GM18873 (cell line): Measurements from ENCODE around the gene MTRF1.
"Not testable (repeated sequence)": the region's sequence is repeated elsewhere in the genome, so short reads cannot be mapped to it uniquely, and the experiment has no call there.

Experiments used
- ATAC-seq: cut with Tn5 transposase; IDR thresholded peaks from one replicate; pipeline ENCODE4 v1.9.1; 2021; ENCODE audit warnings: mild to moderate bottlenecking, moderate library complexity, moderate number of reproducible peaks; ENCODE audit not compliant: unreplicated experiment, low FRiP score

The MTRF1 gene

DNA sequence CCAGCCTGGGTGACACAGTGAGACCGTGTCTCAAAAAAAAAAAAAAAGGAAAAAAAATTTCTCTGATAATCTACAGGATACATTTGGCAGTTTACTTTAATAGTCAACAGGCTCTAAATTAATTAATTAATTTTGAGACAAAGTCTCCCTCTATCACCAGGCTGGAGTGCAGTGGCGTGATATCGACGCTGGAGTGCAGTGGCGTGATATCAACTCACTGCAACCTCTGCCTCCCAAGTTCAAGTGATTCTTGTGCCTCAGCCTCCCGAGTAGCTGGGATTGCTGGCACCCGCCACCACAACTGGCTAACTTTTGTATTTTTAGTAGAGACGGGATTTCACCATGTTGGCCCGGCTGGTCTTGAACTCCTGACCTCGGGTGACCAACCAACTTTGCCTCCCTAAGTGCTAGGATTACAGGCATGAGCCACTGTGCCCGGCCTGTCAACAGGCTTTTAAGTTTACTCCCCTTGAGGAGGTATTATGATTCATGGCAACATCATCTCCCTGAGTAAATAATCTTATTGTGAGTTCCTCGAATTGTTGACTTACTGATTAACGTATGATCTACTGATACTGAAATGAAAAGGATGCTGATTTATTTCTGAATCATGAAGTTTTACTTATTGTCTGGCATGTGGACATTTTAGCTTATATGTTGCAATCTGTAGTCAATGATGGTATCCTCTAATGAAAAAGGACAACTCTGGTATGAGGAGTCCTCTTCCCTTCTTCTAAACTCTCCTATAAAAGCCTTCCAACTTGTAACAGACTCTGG, 21.3 kb upstream of the MTRF1 start:
- ATAC-seq: no peak

DNA sequence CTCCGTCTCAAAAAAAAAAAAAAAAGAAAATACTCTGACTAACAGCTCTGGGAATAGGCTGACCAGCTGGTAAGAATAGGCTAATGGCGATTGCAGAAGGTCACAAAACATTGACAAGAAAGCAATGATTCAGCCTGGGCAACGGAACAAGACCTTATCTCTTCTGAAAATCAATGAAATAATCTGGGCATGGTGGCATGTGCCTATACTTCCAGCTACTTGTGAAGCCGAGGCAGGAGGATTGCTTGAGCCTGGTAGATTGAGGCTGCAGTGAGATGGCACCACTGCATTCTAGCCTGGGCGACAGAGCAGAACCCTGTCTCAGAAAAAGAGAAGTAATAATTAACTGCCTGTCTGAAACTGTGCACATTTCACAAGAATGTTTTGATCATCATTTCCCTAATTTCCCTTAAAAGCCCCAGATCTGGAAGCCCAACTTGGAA, 18.8 kb upstream of the MTRF1 start:
- ATAC-seq: no peak

DNA sequence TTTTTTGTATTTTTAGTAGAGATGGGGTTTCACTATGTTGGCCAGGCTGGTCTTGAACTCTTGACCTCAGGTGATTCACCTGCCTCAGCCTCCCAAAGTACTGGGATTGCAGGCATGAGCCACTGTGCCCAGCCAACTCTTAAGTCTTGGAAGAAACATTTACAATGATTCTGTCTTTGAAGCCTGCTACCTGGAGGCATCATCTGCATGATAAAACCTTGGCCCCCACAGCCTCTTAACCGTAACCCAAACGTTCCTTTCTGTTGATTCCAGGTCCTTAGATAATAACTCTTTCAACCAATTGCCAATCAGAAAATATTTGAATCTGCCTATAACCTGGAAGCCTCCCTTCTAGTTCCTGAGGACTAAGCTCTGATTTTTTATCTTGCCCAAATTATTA, 15.8 kb upstream of the MTRF1 start:
- not testable (repeated sequence) for ATAC-seq

GRCh38 chr13:41276824-41277223, 13.4 kb upstream of the MTRF1 start:
- ATAC-seq: no peak

GRCh38 chr13:41274881-41275280, 11.5 kb upstream of the MTRF1 start:
- no peak for ATAC-seq

GRCh38 chr13:41273831-41274441, 10.6 kb upstream of the MTRF1 start:
- ATAC-seq: no peak

- ATAC-seq: no peak
These were observed 8.3 kb upstream of the MTRF1 start for GRCh38 chr13:41271456-41272285.

DNA sequence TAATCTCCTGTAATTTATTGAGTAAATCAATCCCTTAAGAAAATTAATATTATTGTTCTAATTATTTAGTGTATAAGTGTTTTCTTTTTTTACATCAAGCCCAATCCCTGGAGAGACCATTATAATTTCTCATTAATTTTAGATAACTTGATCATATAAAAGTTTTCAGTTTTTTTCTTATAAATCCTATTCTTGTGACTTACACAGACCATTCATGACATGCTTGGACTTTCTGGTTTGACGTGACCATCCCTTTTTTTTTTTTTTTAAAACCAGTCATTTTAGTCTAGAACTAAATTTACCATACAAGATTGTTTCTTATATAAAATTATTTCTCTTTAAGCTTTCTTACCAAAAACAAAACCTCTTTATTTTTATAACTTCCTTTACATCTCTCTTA, 5.4 kb upstream of the MTRF1 start:
- no peak for ATAC-seq

- no peak for ATAC-seq
These were observed 3.7 kb upstream of the MTRF1 start for GRCh38 chr13:41267106-41267505.

- ATAC-seq: no peak
These were observed 3.4 kb downstream of the MTRF1 start for GRCh38 chr13:41259875-41260501.

DNA sequence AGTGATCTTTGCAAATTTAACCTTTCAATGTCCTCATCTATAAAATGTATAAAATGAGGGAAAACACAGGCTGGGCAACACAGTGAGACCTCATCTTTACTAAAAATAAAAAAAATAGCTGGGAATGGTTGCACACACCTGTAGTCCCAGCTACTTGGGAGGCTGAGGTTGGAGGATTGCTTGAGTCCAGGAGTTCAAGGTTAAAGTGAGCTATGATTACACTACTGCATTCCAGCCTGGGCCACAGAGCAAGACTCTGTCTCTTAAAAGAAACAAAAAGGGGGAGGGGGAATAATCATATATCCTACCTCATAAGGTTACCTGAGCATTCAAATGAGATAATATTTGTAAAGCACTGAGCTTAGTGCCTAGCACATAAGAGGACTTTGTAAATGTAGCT, 5.8 kb downstream of the MTRF1 start:
- ATAC-seq: no peak

DNA sequence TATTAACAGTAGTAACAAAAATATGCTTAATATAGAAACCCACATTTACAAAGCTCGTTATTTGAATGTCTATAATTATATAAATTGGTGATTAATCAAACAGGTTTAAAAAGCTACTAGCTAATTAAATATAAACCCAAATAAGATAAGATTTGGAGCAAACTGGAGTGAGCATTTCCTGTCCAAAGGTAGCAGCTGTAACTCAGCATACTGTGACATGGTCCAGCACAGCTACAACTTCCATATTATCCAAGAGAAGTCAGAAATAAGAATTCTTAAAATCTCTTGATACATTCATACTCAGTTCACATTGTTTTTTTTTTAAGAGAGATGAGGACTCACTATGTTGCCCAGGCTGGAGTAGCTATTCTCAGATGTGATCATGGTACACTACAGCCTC, 8.5 kb downstream of the MTRF1 start:
- no peak for ATAC-seq

GRCh38 chr13:41250993-41251392, 12.4 kb downstream of the MTRF1 start:
- ATAC-seq: no peak

GRCh38 chr13:41246969-41247680, 16.3 kb downstream of the MTRF1 start:
- ATAC-seq: no peak

GRCh38 chr13:41244556-41244955, 18.8 kb downstream of the MTRF1 start:
- ATAC-seq: no peak

- ATAC-seq: no peak
These were observed 21.8 kb downstream of the MTRF1 start for GRCh38 chr13:41241626-41242025.

DNA sequence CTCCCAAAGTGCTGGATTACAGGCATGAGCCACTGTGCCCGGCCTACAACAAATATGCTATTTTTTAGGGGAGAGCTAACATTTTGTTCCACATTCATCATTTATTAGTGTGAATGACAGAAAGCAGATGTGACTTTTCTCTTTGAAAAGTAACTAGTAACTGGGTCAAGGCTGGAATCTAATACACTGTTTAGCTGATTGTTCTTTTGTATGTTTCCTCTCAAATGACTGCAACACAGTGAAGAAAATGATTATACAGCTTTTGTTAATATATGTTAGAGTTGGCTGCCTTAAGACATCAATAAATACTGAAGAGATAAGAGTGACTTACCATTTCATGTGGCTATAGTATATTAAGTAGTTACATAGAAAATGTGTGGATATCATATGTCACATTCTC, 27.0 kb downstream of the MTRF1 start:
- ATAC-seq: no peak

GRCh38 chr13:41232578-41233480, 30.5 kb downstream of the MTRF1 start:
- ATAC-seq: no peak

DNA sequence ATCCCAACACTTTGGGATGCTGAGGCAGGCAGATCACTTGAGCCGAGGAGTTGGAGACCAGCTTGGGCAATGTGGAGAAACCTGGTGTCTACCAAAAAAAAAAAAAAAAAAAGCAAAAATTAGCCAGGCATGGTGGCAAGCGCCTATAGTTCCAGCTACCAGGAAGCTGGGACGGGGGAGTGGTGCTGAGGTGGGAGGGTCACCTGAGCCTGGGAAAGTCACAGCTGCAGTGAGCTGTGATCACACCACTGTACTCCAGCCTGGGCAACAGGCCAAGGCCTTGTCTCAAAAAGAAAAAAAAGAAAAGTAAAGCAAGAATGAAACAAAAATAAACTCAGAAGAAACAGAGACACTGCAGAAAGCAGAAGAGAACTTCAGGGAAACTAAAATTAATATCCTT, 31.6 kb downstream of the MTRF1 start:
- ATAC-seq: no peak
